GM06990 (cell line): Measurements from ENCODE around the gene COL23A1.

ENCODE experiments used
- DNase-seq: peaks from one replicate; pipeline ENCODE4 v3.0.0-alpha.2; 2011; ENCODE audit not compliant: insufficient read length; ENCODE audit errors: extremely low read depth
- H3K27me3 ChIP-seq: replicated peaks from 2 replicates; pipeline ENCODE4 v1.6.0; 2011; ENCODE audit warnings: low read length; ENCODE audit not compliant: control insufficient read depth, insufficient read depth
- H3K36me3 ChIP-seq: 2 replicates; pipeline ENCODE4 v1.5.1; 2011; ENCODE audit warnings: low read length; ENCODE audit not compliant: control insufficient read depth, insufficient read depth
- H3K4me3 ChIP-seq: replicated peaks from 2 replicates; pipeline ENCODE4 v1.5.1; 2011; ENCODE audit warnings: low read depth, mild to moderate bottlenecking, control low read depth, low read length
- CTCF ChIP-seq: IDR thresholded peaks from 2 replicates; pipeline ENCODE4 v1.5.1; 2011; ENCODE audit warnings: low read length, control low read depth, mild to moderate bottlenecking, inconsistent platforms; ENCODE audit not compliant: insufficient read depth, poor library complexity, severe bottlenecking

Gene COL23A1

DNA sequence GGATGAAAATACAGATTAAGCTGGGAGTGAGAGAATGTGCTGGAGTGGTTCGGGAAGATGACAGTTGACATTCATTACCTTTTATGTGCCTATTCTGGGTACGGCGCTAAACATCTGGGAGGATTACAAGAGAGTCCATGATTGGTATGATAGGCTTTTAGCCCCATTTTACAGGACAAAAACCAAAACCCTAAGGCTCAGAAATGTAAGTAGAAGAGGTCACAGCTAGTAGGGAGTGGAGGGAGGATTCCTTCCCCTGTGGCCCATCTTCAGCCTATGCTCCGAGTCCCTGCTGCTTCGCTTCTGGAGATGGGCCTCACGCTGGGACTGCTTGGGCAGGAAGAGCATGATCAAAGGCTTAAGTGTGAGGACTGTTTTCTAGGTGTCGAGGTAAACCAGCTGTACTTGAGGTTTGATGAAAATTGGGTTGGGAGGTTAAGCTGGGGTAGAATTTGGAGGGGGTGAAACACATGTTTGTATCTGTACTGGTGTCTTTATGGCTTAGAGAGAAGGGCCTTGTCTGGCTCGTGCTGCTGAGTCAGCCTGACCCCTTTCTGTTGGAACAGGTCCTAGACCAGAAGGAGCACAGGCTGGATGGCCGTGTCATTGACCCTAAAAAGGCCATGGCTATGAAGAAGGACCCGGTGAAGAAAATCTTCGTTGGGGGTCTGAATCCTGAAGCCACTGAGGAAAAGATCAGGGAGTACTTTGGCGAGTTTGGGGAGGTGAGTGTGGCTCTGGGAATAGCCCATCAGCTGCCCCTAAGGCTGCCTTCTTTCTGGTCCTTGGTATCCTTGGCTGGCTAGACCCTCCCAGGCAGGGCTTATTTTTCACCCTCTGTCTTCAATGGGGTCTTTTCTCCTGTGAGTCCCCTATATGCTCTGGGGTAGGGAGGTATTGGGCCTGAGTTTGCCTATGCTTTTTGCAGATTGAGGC is 383.8 kb downstream of the COL23A1 start:
- no peak for DNase-seq
- no peak for TF ChIP-seq CTCF
- H3K4me3 ChIP-seq: peak overlapping the region; percentile 65
- peaks cover 43% of the 10 kb centered on the region for H3K36me3 ChIP-seq
- no peaks in the 10 kb centered on the region for H3K27me3 ChIP-seq

GRCh38 chr5:178205749-178206047 is 384.5 kb downstream of the COL23A1 start:
- Histone ChIP-seq H3K36me3 (peaks cover 39% of the 10 kb centered on the region), H3K4me3 (peak overlapping the region; percentile 65), H3K27me3 (no peaks in the 10 kb centered on the region)
- TF ChIP-seq CTCF: no peak
- DNase-seq: no peak

- TF ChIP-seq CTCF: no peak
- Histone ChIP-seq H3K36me3 (peaks cover 36% of the 10 kb centered on the region), H3K4me3 (peak overlapping the region; percentile 65)
Measured at GRCh38 chr5:178204935-178205748, 385.1 kb downstream of the COL23A1 start.

GRCh38 chr5:178204182-178204934 is 385.8 kb downstream of the COL23A1 start, which contains the start of gene HNRNPAB:
TSS of gene HNRNPAB (plus strand) at chr5:178204533. CDS start at chr5:178204838, 305 bp downstream.
- DNase-seq: peak; percentile 95
- H3K36me3 ChIP-seq: peaks cover 28% of the 10 kb centered on the region
- H3K27me3 ChIP-seq: no peaks in the 10 kb centered on the region
- peak within 1 kb of the TSS; percentile 65 for H3K4me3 ChIP-seq
- TF ChIP-seq CTCF: no peak

More at GRCh38 chr5:178204935-178205748, 385.1 kb downstream of the COL23A1 start:
- no peaks in the 10 kb centered on the region for H3K27me3 ChIP-seq
- DNase-seq: peak; percentile 84

DNA sequence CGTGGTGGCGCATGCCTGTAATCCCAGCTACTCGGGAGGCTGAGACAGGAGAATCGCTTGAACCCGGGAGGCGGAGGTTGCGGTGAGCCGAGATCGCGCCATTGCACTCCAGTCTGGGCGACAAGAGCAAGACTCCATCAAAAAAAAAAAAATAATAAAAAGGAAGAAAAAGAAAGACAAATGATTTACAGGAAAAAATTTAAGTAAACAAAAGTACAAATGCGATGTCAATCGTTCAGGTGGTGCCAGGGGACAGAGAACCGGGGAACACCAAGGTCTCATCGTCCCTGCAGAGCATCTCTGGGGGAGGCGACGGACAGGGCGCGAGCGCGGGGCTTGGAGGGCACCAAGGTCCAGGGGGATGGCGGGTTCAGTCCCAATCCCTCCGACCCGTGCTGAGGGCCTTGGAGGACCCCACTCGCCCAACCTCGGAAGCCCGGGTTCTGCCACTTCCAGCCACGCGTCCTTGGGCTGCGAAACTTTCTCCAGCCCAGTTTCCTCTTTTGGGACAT is 386.5 kb downstream of the COL23A1 start:
- no peak for DNase-seq
- TF ChIP-seq CTCF: no peak
- Histone ChIP-seq H3K4me3 (peak overlapping the region; percentile 65), H3K27me3 (no peaks in the 10 kb centered on the region), H3K36me3 (peaks cover 22% of the 10 kb centered on the region)
